Endodermal cell (in vitro differentiated cells): ENCODE data around the gene TARS3. TPM values are rescaled to one million over a fixed set of nuclear protein-coding genes. Genes with fewer than 3 reads are reported as not detected.

Source experiments
- DNase-seq: peaks from one replicate; pipeline ENCODE4 v3.0.0-alpha.2; 2017
- H3K27ac ChIP-seq: 2 replicates; pipeline ENCODE4 v1.5.1; 2013; ENCODE audit warnings: mild to moderate bottlenecking, low read depth, low read length, moderate library complexity
- H3K27me3 ChIP-seq: 2 replicates; pipeline ENCODE4 v1.6.1; 2013; ENCODE audit warnings: mild to moderate bottlenecking, low read length, moderate library complexity; ENCODE audit not compliant: insufficient read depth, control insufficient read depth, poor library complexity, severe bottlenecking
- H3K36me3 ChIP-seq: 2 replicates; pipeline ENCODE4 v1.7.0; 2013; ENCODE audit warnings: mild to moderate bottlenecking, low read length, moderate library complexity; ENCODE audit not compliant: control insufficient read depth, insufficient read depth
- H3K4me1 ChIP-seq: one replicate; pipeline ENCODE4 v1.7.0; 2013; ENCODE audit warnings: low read length; ENCODE audit not compliant: control insufficient read depth, insufficient read depth
- H3K4me3 ChIP-seq: 2 replicates; pipeline ENCODE4 v1.5.1; 2013; ENCODE audit warnings: mild to moderate bottlenecking, low read length, moderate library complexity
- H3K9ac ChIP-seq: 2 replicates; pipeline ENCODE4 v1.6.1; 2013; ENCODE audit warnings: mild to moderate bottlenecking, low read length, moderate library complexity; ENCODE audit not compliant: poor library complexity, severe bottlenecking; ENCODE audit errors: extremely low read depth
- H3K9me3 ChIP-seq: 2 replicates; pipeline ENCODE4 v1.6.1; 2013; ENCODE audit warnings: mild to moderate bottlenecking, low read length, moderate library complexity; ENCODE audit not compliant: control insufficient read depth
- H3K27ac Mint-ChIP-seq: 2 replicates; pipeline ENCODE4 v1.8.0; 2020; ENCODE audit warnings: mixed read lengths
- H3K27me3 Mint-ChIP-seq: 2 replicates; pipeline ENCODE4 v1.8.0; 2021; ENCODE audit warnings: mild to moderate bottlenecking, mixed read lengths; ENCODE audit not compliant: insufficient read depth
- H3K36me3 Mint-ChIP-seq: 2 replicates; pipeline ENCODE4 v1.8.0; 2020; ENCODE audit warnings: low read depth, mixed read lengths
- H3K4me1 Mint-ChIP-seq: 2 replicates; pipeline ENCODE4 v1.8.0; 2020; ENCODE audit warnings: mixed read lengths
- H3K4me3 Mint-ChIP-seq: 2 replicates; pipeline ENCODE4 v1.8.0; 2020; ENCODE audit warnings: mild to moderate bottlenecking, moderate library complexity, mixed read lengths
- H3K9me3 Mint-ChIP-seq: 2 replicates; pipeline ENCODE4 v1.8.0; 2020; ENCODE audit warnings: mild to moderate bottlenecking, mixed read lengths
- WGBS, 2 experiments: methylation state at CpG; one replicate each; pipeline versions ENCODE4 v1.1.5 to v1.1.7; 2013; ENCODE audit warnings: missing lambda C conversion rate in 2 of 2, mixed read lengths in 1 of 2; ENCODE audit not compliant: insufficient coverage in 1 of 2, insufficient read length in 1 of 2; 5-methylcytosine and 5-hydroxymethylcytosine counted together
- total RNA-seq, 2 donors: library from RNA; stranded (reverse); fragmentation: NEBNext Ultra II Directional in 1 of 2; extraction: Animal tissue kit (Norgen Biotek cat#: 25700) in 1 of 2; gene quantifications; 2 replicates in 1 of 2; 3 replicates in 1 of 2; pipeline ENCODE4 v1.2.1, GENCODE V29; 2021
- TF ChIP-seq, protein P1 (sequence below): fragments of 200-600 bp; sonication (generic); conservative IDR thresholded peaks from 2 replicates; pipeline ENCODE4 v1.5.0; 2021; ENCODE audit warnings: antibody characterized with exemption, mild to moderate bottlenecking

TARS3 gene
- total RNA-seq, 2 donors from 2014 or later: 11.7 to 13.6 TPM

DNA sequence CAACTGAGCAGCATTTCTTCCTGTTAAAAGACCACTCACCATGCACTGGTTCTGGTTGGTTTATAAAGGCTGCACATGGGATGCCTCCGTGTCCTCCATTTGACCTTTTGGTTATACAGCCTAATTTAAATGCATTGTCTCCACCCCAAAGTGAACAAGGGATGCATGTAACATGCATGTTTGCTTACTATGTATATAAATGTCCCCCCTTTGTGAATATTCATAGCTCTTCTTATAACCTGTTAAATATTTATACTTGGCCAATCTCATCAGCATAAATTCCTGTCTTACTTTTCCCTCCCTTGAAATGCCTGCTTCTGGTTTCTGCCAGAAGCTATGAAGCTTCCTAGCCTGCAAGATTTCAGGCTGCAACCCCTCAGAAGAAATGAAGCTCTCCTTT lies 27.4 kb downstream of the TARS3 start:
- Histone ChIP-seq H3K27me3 (no peaks in the 10 kb centered on the region), H3K9me3 (no peaks in the 10 kb centered on the region), H3K4me1 (no peaks in the 10 kb centered on the region), H3K36me3 (peaks cover 50% of the 10 kb centered on the region), H3K9ac (no peak overlapping the region), H3K4me3 (no peak overlapping the region), H3K27ac (no peak overlapping the region)
- H3K4me3 Mint-ChIP-seq: no peak overlapping the region
- TF ChIP-seq, protein P1, sequence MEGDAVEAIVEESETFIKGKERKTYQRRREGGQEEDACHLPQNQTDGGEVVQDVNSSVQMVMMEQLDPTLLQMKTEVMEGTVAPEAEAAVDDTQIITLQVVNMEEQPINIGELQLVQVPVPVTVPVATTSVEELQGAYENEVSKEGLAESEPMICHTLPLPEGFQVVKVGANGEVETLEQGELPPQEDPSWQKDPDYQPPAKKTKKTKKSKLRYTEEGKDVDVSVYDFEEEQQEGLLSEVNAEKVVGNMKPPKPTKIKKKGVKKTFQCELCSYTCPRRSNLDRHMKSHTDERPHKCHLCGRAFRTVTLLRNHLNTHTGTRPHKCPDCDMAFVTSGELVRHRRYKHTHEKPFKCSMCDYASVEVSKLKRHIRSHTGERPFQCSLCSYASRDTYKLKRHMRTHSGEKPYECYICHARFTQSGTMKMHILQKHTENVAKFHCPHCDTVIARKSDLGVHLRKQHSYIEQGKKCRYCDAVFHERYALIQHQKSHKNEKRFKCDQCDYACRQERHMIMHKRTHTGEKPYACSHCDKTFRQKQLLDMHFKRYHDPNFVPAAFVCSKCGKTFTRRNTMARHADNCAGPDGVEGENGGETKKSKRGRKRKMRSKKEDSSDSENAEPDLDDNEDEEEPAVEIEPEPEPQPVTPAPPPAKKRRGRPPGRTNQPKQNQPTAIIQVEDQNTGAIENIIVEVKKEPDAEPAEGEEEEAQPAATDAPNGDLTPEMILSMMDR: no peak
- no peak overlapping the region for H3K27ac Mint-ChIP-seq
- H3K36me3 Mint-ChIP-seq: peaks cover 52% of the 10 kb centered on the region
- WGBS, 2 experiments: 73% methylated on average over 1 of the region's 1 CpG; no CpG with 5 or more reads in 1 of the 2 experiments
- no peaks in the 10 kb centered on the region for H3K4me1 Mint-ChIP-seq
- H3K9me3 Mint-ChIP-seq: no peaks in the 10 kb centered on the region
- no peak for DNase-seq
- H3K27me3 Mint-ChIP-seq: no peaks in the 10 kb centered on the region

DNA sequence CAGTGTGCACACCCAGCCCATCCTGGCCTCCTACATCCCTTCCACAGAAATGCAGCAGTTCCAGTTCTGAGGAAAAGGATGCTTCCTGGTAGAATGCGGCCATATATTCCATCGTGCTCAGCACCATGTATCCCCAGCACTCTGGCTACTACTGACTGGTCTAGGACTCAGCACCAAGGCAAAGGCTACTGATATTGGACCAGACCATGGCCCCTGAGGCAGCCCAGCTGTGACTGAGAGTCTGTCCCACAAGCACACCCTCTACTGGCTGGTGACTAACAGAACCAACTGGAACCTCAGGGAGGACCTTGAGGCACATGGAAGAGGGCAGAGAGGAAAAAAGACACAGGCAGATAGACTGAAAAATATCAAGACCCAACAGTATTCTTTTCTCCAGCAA lies 30.0 kb downstream of the TARS3 start:
- Mint-ChIP-seq H3K27ac (no peak overlapping the region), H3K27me3 (no peaks in the 10 kb centered on the region), H3K4me3 (no peak overlapping the region), H3K36me3 (peaks cover 36% of the 10 kb centered on the region), H3K4me1 (no peaks in the 10 kb centered on the region), H3K9me3 (no peaks in the 10 kb centered on the region)
- Histone ChIP-seq H3K4me3 (no peak overlapping the region), H3K27me3 (no peaks in the 10 kb centered on the region), H3K9ac (no peak overlapping the region), H3K4me1 (no peaks in the 10 kb centered on the region), H3K27ac (no peak overlapping the region), H3K36me3 (peaks cover 29% of the 10 kb centered on the region), H3K9me3 (no peaks in the 10 kb centered on the region)
- peak; percentile 58 for DNase-seq
- 93 to 100% methylated on average over 2 of the region's 2 CpGs for WGBS, 2 experiments
- TF ChIP-seq, protein P1: peak; percentile 58

DNA sequence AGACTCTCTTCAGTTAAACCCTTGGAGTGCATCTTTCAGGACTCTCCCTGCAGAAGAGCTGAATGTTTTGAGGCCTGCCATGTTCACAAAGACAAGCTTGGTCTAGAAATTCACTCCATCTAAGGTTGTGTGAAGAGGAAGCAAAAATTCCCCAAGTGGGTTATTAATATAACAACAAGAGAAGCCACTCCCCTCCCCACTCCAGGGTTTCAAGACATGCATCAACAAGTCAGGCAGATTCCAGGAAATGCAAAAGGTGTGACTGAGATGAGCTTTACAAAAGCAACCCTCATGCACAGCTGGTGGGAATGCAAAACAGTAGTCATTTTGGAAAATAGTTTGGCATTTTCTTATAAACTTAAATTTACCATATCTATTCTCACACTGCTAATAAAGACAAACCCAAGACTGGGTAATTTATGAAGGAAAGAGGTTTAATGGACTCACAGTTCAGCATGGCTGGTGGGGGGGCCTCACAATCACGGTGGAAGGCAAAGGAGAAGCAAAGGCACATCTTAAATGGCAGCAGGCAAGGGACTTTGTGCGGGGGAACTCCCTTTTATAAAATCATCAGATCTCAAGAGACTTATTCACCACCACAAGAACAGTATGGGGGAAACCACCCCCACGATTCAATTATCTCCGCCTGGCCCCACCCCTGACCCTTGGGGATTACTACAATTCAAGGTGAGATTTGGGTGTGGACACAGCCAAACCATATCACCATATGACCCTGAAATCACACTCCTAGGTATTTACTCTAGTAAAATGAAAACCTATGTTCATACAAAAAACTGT lies 31.3 kb downstream of the TARS3 start:
- 91% methylated on average over 4 of the region's 4 CpGs; no CpG with 5 or more reads in 1 of the 2 experiments for WGBS, 2 experiments
- no peak overlapping the region for H3K27ac ChIP-seq
- H3K4me3 ChIP-seq: no peak overlapping the region
- H3K36me3 ChIP-seq: peaks cover 26% of the 10 kb centered on the region
- Mint-ChIP-seq H3K4me3 (no peak overlapping the region), H3K4me1 (no peaks in the 10 kb centered on the region), H3K27me3 (no peaks in the 10 kb centered on the region), H3K9me3 (no peaks in the 10 kb centered on the region), H3K27ac (peak overlapping the region; percentile 61), H3K36me3 (peaks cover 36% of the 10 kb centered on the region)
- H3K9me3 ChIP-seq: no peaks in the 10 kb centered on the region
- no peak overlapping the region for H3K9ac ChIP-seq
- H3K27me3 ChIP-seq: no peaks in the 10 kb centered on the region
- no peak for DNase-seq
- no peaks in the 10 kb centered on the region for H3K4me1 ChIP-seq
- TF ChIP-seq, protein P1: no peak
